Nephron (organoid): ENCODE data around the gene GPATCH8.
A peak's percentile ranks its signal among the peaks of the same experiment; 100 is the strongest.

ENCODE experiments used
- H3K27ac Mint-ChIP-seq, 3 experiments: 2 replicates each; pipeline ENCODE4 v1.8.0; 2020; ENCODE audit warnings: mixed read lengths in 3 of 3, mild to moderate bottlenecking in 2 of 3, moderate library complexity in 1 of 3
- H3K27me3 Mint-ChIP-seq: 2 replicates; pipeline ENCODE4 v1.8.0; 2021; ENCODE audit warnings: low read depth, mild to moderate bottlenecking, moderate library complexity, mixed read lengths
- H3K36me3 Mint-ChIP-seq: 2 replicates; pipeline ENCODE4 v1.8.0; 2020; ENCODE audit warnings: low read depth, mixed read lengths
- H3K4me1 Mint-ChIP-seq: 2 replicates; pipeline ENCODE4 v1.8.0; 2020; ENCODE audit warnings: mixed read lengths
- H3K4me3 Mint-ChIP-seq, 3 experiments: 2 replicates each; pipeline ENCODE4 v1.8.0; 2020; ENCODE audit warnings: mild to moderate bottlenecking in 3 of 3, mixed read lengths in 3 of 3, moderate library complexity in 2 of 3
- H3K9me3 Mint-ChIP-seq: 2 replicates; pipeline ENCODE4 v1.8.0; 2020; ENCODE audit warnings: mixed read lengths
- TF ChIP-seq, protein P1 (sequence below), 3 experiments: fragments of 200-600 bp; sonication (generic); IDR thresholded peaks; one replicate each; pipeline ENCODE4 v1.5.0; 2021; ENCODE audit warnings: antibody characterized with exemption in 3 of 3; ENCODE audit not compliant: unreplicated experiment in 3 of 3

GPATCH8 gene

DNA sequence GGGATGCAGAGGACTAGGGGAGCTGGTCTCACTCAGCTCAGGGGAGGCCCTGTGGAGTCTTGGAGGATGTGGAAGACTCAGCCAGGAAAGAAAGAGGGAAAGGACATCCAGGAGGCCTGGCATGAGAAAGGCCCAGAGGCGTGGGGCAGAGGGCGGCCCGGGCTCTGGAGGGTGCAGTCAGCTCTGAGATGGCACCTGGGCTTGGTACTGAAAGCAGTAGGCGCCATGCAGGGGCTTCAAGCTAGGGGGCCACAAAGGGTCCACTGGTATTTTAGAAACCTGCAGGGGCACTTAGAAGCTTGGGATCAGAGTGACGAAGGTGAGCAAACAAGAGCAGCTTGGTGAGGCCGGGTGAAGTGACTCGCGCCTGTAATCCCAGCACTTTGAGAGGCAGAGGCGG is 145.1 kb downstream of the GPATCH8 start:
- H3K4me3 Mint-ChIP-seq = peak overlapping the region; percentile 21 to 41 (median 34)
- H3K9me3 Mint-ChIP-seq = no peaks in the 10 kb centered on the region
- H3K4me1 Mint-ChIP-seq = peaks cover 54% of the 10 kb centered on the region
- H3K27me3 Mint-ChIP-seq = peaks cover 3% of the 10 kb centered on the region
- peaks cover 29% of the 10 kb centered on the region for H3K36me3 Mint-ChIP-seq
- peak overlapping the region; percentile 37 to 74 (median 60) for H3K27ac Mint-ChIP-seq
- TF ChIP-seq, protein P1, sequence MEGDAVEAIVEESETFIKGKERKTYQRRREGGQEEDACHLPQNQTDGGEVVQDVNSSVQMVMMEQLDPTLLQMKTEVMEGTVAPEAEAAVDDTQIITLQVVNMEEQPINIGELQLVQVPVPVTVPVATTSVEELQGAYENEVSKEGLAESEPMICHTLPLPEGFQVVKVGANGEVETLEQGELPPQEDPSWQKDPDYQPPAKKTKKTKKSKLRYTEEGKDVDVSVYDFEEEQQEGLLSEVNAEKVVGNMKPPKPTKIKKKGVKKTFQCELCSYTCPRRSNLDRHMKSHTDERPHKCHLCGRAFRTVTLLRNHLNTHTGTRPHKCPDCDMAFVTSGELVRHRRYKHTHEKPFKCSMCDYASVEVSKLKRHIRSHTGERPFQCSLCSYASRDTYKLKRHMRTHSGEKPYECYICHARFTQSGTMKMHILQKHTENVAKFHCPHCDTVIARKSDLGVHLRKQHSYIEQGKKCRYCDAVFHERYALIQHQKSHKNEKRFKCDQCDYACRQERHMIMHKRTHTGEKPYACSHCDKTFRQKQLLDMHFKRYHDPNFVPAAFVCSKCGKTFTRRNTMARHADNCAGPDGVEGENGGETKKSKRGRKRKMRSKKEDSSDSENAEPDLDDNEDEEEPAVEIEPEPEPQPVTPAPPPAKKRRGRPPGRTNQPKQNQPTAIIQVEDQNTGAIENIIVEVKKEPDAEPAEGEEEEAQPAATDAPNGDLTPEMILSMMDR (IDR thresholded peaks at IDR 0.05; ENCODE audit: unreplicated experiment in 3 of 3) = no peak

DNA sequence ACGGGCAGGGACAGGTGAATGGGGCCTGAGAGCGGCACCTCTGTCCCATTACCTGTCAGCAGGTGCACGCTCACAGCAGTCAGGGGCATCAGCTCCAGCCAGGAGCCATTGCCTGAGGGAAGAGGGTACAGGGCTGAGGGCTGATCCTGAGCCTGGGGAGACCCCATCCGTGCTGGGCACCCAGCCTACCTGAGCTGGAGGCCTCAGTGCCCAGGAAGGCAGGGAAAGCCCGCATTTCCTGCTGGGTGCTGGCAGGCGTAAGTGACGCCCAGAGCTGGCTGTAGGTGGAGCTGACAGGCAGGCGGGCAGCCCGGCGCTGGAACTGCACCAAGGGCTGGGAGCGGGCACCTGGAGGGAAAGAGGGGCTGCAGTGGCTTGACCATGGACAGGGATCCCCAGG is 147.0 kb downstream of the GPATCH8 start:
- TF ChIP-seq, protein P1 (IDR thresholded peaks at IDR 0.05; ENCODE audit: unreplicated experiment in 3 of 3) = no peak
- no peaks in the 10 kb centered on the region for H3K9me3 Mint-ChIP-seq
- peaks cover 3% of the 10 kb centered on the region for H3K27me3 Mint-ChIP-seq
- H3K27ac Mint-ChIP-seq = no peak overlapping the region
- H3K36me3 Mint-ChIP-seq = peaks cover 33% of the 10 kb centered on the region
- peaks cover 52% of the 10 kb centered on the region for H3K4me1 Mint-ChIP-seq
- no peak overlapping the region for H3K4me3 Mint-ChIP-seq

DNA sequence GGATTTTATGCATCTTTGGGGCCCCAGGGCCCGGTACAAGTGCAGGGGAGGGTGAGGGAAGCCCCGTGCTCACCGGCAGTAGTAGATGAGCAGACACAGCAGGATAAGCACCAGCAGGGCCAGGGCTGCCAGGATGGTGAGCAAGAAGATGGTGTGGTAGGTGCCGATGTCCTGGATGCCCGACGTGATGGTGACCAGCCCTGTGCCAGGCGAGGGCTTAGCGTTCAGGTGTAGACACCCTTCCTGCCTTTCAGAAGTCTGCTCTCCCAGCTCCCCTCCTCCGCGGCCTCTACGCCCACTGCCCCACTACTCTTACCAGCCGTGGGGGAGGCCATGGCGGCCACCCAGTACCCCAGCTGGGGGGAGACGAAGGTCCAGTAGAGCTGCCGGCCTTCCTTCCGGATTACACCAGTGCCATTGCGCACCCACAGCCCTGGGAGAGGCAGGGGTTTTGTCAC is 147.5 kb downstream of the GPATCH8 start:
- TF ChIP-seq, protein P1 (IDR thresholded peaks at IDR 0.05; ENCODE audit: unreplicated experiment in 3 of 3) = no peak
- H3K4me3 Mint-ChIP-seq = peak overlapping the region in 1 of 3 experiments; percentile 37
- peaks cover 33% of the 10 kb centered on the region for H3K36me3 Mint-ChIP-seq
- H3K27ac Mint-ChIP-seq = no peak overlapping the region
- no peaks in the 10 kb centered on the region for H3K9me3 Mint-ChIP-seq
- peaks cover 46% of the 10 kb centered on the region for H3K4me1 Mint-ChIP-seq
- peaks cover 3% of the 10 kb centered on the region for H3K27me3 Mint-ChIP-seq

DNA sequence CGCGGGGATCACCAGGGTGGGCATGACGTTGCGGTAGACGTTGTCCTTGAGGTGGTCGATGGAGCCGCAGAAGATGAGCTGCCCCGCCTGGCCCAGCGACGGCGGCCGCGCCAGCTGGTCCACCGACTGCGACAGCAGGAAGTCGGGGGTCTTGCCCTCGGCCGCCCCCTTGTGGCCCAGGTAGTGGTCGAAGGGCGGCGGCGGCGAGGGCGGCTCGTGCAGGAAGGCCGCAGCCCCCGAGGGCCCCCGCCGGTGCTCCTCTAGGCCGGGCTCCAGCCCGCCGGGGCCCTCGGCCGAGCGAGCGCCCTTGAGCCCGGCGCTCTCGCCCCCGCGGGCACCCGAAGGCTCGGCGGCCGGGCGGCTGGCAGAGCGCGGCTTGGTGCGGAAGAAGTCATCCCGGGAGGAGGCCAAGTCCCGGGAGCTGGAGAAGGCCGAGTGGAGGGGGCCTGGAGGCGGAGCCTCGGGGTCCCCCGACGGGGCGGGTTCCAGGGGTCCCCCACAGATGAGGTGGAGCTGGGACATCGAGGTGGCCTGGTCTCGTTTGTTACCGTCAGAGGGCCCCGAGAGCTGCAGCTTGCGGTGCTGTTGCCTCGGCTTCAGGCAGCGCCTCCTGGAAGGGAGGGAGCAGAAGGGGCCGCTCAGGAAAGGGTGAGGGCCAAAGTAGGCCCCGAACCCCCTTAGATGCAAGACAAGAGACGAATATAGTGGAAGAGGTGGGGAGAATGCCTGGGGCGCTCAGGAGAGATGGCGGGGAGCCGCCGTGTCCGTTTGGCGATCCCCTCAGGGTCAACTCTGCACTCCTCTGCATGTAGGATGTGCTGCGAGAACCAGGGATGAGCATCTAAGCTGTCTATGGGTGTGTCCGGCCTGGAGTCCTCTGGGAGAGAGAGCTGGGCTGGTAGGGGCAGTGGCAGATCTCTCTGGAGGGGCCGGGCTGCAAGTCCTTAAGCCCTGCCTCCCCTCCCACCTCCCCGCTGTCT is 148.3 kb downstream of the GPATCH8 start:
- Mint-ChIP-seq H3K27ac (peak overlapping the region in 1 of 3 experiments; percentile 61), H3K36me3 (peaks cover 28% of the 10 kb centered on the region), H3K4me1 (peaks cover 38% of the 10 kb centered on the region), H3K4me3 (peak overlapping the region in 2 of 3 experiments; percentile 37 to 38), H3K9me3 (no peaks in the 10 kb centered on the region), H3K27me3 (peaks cover 2% of the 10 kb centered on the region)
- TF ChIP-seq, protein P1 (IDR thresholded peaks at IDR 0.05; ENCODE audit: unreplicated experiment in 3 of 3) = peak; percentile 56 to 61 (median 60)

DNA sequence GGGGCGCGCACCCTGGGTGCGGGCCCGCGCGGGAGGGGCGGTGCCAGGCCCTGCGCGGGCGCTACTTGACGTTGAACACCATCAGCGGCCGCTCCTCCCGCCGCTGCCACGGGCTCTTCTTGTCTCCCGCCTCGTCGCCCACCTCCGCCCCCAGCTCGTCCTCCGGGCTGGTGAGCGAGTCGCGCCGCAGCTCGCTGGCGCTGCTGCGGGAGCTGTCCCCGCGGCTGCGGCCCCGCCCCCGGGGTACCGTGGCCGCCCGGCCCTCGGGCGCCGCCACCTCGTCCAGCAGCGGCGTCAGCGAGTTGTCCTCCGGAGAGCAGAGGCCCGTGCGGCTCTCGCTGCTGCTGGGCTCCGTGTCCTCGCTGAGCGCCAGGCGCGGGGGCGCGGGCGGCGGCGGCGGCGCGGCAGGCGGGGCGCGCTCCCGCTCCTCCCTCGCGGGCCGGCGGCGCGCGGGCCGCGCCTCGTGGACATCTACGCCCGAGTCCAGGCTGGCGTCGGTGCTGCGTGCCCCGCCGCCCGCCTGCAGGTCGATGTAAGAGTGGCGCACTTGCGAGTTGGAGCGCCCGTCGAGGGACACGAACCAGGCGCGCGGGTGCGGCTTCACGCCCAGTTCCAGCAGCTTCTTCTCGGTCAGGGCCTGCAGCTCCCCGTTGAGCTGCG is 149.4 kb downstream of the GPATCH8 start:
- TF ChIP-seq, protein P1 (IDR thresholded peaks at IDR 0.05; ENCODE audit: unreplicated experiment in 3 of 3) = no peak

More for the DNA sequence above, 149.4 kb downstream of the GPATCH8 start:
- peak overlapping the region in 1 of 3 experiments; percentile 55 for H3K4me3 Mint-ChIP-seq
- no peaks in the 10 kb centered on the region for H3K9me3 Mint-ChIP-seq
- peaks cover 28% of the 10 kb centered on the region for H3K4me1 Mint-ChIP-seq
- no peaks in the 10 kb centered on the region for H3K27me3 Mint-ChIP-seq
- peaks cover 22% of the 10 kb centered on the region for H3K36me3 Mint-ChIP-seq
- H3K27ac Mint-ChIP-seq = no peak overlapping the region
